Stimulated activated CD4-positive, alpha-beta T cell treated with anti-CD3 and anti-CD28 coated beads, Interleukin-1b, Interleukin-23, amount 100 ng/mL, for 1 hour (primary cell): ENCODE measurements around the gene CD19.
"Not testable (repeated sequence)": the region's sequence is repeated elsewhere in the genome, so short reads cannot be mapped to it uniquely, and the experiment has no call there.

Source experiments
- DNase-seq, 2 donors: peaks; one replicate each; pipeline ENCODE4 v3.0.0-alpha.2; 2020; ENCODE audit warnings: low read depth in 2 of 2

CD19 gene

DNA sequence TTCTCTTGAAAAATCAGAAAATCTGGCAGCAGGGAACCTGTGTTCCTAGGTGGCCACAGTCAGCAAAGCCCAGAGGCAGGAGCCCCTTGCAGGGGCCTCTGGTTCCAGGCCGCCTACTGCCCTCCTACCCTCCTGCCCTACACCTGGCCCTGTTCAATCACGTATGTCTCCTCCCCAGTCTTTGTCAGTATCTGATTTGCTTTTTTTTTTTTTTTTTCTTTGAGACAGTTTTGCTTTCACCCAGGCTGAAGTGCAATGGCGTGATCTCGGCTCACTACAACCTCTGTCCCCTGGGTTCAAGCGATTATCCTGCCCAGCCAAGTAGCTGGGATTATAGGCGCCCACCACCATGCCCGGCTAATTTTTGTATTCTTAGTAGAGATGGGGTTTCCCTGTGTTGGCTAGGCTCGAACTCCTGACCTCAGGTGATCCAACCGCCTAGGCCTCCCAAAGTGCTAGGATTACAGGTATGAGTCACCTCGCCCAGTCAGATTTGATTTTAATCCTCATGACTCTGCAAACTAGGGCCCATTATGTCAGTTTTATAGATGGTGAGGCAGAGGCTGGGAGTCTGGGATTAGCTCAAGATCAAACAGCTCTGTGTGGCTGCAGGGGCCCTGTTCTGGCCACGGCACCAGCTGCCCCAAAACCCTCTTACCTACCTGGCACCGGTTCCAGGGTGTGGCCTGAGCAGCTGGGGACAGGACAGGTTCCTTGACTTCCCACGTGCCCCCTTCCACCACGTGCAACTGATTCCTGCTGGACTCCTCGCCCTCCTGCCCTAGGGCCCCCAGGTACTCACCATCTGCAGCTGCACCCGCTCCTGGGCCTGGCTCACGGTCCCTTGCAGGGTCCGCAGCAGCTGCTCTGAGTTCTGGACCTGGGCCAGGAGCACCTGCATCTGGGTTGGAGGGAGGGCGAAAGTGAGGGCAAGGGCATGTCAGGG is 21.4 kb upstream of the CD19 start:
- DNase-seq, result no peak

GRCh38 chr16:28912558-28912957 is 19.2 kb upstream of the CD19 start:
- no peak for DNase-seq

DNA sequence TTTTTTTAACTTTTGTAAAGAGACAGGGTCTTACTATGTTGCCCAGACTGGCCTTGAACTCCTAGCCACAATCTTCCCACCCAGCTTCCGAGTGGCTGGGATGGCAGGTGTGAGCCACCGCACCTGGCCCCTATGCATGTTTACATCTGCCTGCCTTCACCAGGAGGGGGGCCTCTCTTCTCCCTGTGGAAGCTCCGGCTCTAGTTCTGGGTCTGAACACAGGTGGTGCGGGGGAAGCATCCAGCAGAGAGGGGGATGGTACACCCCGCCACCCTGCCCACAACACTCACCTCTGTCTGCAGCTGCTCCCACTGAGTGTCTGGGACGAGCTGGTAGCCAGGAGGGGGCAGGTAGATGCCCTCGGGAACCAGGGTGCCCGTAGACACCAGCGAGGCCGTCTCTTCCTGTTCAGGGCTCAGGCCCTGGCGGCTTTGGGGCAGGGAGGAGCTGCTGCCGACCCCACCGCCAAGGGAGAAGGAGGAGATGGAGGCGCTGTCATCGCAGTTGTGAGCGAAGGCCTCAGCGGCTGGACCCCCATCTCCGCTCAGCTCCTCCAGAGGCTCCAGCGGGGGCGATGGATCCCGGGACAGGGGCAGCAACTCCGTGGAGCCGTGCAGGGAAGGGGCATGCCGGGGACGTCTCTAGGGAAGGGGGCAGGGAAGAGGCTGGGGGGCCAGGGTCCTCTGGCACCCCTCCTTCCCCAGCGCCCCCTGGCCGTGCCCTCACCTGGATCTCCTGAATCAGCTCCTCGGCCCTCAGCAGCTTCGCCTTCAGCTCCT is 17.6 kb upstream of the CD19 start:
- no peak for DNase-seq

- no peak for DNase-seq
Observed at GRCh38 chr16:28915181-28915580, 16.6 kb upstream of the CD19 start.

- no peak for DNase-seq
Observed at GRCh38 chr16:28917095-28917494, 14.7 kb upstream of the CD19 start.

- DNase-seq, result no peak
Observed at GRCh38 chr16:28918698-28919097, 13.1 kb upstream of the CD19 start.

GRCh38 chr16:28923231-28923587 is 8.6 kb upstream of the CD19 start:
- DNase-seq, result no peak

DNA sequence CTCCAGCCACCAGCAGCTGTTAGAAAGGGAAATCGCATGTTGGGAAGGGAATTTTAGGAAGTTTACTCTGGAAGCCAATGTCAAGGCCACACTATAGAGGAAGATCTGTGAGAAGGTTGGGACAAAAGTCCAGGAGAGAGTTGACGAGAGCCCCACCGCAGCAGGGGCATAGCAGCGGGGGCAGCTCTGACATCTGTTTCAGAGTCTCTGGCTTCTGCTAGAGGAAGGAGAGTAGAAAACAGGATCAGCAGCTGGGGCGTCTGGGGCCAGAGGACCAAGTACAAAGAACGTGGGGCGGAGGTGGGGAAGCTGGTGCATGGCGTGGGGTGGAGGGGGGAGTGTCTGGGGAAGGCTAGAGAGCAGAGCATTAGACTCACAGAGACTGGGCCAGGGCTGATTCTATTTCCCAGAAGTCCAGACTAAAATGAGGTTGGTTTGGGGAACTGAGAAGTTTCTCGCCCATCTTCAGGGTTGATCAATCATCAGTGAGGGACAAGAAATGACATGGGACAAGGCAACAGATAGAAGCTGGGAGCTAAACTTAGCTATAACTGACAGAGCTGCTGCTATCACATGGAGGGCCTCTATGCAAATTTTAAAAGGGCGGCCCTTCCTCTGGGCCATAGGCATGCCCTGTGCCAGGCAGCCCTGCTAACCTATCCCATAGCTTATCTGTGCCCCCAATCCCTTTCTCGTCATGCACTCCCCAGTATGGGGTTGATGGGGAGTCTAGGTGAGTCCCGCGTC is 7.9 kb upstream of the CD19 start:
- no peak for DNase-seq

DNA sequence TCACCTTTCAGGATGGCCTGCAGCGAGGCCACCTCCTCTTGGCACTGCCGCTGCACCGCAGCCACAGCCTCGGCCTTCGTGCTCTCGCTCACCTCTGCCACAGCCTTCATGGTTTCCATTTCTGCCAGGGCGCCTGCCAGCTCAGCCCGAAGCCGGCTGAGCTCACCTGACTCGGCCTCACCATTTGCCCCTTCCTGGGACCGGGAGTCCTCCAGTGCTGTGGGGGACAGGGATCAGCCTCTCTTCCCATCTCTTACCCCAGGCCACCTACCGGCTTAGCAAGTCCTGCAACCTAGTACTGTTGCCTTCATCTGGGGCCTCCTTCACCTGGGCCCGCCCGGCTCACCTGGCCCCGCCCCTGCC is 7.4 kb upstream of the CD19 start:
- no peak for DNase-seq

DNA sequence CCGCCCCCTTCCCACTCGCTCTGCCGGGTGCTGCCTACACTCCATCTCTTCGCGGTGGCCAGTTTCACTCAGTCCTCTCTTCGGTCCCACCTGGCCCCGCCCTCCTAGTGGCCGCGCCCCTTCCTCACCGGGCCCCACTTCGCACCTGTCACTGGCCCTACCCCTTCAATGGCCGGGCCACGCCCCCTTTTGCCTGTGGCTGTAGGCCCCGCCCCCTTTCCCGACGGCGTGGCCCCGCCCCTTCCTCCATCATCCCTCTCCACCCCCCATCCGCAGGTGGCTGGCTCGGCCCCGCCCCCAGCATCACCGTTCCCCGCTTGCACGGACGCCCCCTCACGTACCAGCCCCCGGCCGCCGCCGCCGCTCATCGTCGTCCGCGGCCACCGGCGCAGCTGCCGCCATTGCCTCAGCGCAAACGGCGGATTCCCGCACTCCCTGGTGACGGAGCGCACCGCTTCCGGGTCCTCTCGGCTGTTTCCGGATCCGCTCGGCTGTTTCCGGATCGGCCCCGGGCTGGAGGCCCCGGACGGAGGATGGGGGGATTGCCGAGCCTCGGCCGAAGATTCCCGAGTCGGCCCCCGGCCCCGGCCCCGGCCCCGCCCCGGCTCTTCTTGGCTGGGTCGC is 6.9 kb upstream of the CD19 start, which contains the start of gene RABEP2:
RABEP2 (minus strand) TSS at position 477 of the 624 bp plus-strand sequence; CDS start at position 402, 75 bp downstream.
- DNase-seq, result peak; percentile 85 to 98

- DNase-seq, result peak; percentile 42 to 64
Observed at GRCh38 chr16:28925386-28926228, 6.2 kb upstream of the CD19 start.

GRCh38 chr16:28926284-28926683 is 5.5 kb upstream of the CD19 start:
- not testable (repeated sequence) for DNase-seq

DNA sequence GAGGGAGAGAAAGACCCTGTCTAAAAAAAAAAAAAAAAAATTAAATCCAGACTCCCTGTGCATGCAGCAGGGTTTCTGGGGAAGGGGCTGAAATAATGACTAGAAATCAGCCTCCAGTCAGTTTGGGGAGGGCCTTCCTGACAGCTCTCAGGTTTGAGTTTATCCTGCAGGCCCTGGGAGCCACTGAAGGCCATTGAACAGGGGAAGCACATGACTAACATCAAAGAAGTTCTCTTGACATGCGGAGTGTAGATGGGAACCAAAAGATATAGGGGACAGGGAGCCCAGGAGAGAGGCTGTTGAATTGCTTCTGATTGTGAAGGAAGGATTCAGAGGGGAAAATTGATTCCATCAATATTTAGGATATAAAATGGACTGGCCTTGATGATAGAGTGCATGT is 4.0 kb upstream of the CD19 start:
- no peak for DNase-seq

DNA sequence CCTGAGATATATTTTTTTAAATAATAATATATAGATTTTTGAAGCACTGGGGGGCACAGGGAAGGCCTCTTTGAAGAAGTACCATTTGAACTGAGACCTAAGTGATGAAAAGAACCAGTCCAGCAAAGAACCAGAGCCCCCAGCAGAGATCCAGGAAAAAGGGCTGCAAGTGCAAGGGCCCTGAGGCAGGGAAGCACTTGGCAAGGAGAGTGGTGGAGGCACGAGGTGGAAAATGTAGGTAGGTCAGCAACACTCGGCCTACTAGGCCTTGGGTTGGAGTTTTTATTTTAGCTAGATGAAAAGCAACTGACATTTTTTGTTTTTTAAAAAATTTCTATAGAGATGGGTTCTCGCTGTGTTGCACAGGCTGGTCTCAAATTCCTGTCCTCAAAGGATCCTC is 1.6 kb upstream of the CD19 start:
- no peak for DNase-seq

- no peak for DNase-seq
Observed at GRCh38 chr16:28930652-28931051, 1.1 kb upstream of the CD19 start.

GRCh38 chr16:28932339-28933141 is 769 bp downstream of the CD19 start:
- DNase-seq, result no peak

DNA sequence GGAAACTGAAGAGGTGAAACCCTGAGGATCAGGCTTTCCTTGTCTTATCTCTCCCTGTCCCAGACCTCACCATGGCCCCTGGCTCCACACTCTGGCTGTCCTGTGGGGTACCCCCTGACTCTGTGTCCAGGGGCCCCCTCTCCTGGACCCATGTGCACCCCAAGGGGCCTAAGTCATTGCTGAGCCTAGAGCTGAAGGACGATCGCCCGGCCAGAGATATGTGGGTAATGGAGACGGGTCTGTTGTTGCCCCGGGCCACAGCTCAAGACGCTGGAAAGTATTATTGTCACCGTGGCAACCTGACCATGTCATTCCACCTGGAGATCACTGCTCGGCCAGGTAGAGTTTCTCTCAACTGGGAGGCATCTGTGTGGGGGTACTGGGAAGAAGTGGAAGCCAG is 1.4 kb downstream of the CD19 start:
- DNase-seq, result no peak

DNA sequence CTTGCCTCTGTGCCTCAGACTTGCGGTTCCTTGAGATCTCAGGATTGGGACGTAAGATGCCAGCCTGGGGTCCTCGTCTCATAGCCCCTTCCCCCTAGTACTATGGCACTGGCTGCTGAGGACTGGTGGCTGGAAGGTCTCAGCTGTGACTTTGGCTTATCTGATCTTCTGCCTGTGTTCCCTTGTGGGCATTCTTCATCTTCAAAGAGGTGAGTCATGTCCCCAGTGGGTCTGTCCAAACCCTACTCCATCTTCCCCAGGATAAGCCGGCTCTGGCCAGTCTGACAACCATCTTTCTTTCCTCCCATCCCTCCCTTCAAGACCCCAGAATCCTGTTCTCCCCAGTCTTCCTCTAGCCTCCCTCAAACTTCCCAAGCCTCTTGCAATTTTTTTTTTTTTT is 3.6 kb downstream of the CD19 start:
- no peak for DNase-seq

DNA sequence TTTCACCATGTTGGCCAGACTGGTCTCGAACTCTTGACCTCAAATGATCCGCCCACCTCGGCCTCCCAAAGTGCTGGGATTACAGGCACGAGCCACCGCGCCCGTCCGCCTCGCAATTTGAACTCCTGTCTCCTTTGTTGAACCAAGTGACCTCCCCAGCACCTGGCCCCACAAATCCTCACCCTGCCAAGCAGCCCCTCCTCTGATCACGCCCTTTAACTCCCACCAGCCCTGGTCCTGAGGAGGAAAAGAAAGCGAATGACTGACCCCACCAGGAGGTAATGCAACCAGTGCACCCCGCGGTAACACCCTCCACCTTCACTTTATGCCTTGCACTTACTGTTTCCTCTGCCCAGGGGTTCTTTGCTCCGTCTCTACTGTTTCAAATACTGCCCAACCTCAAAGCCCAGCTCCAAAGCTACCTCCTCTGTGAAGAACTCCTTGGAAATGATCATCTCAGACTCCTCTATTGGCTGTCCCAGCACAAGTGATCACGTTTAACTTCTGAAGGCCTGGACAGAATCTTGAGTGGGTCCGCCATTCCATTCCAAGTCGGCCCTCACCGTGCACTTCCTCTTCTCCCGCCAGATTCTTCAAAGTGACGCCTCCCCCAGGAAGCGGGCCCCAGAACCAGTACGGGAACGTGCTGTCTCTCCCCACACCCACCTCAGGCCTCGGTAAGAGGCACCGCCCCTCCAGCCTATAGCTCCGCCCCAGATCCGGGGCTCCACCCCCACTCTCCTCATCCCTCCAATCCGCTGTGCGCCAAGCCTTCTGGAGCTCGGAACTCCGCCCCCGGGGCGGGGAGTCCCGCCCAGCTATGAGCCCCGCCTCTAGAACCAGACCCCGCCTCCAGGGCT is 4.4 kb downstream of the CD19 start:
- DNase-seq, result peak; percentile 66 to 79
